Peyer's patch (tissue), 4 donors: Measurements from ENCODE around the gene A2M.

ENCODE experiments used
- POLR2A ChIP-seq, 2 donors: fragments of 450-650 bp; IDR thresholded peaks; one replicate each; pipeline ENCODE4 v1.5.1; 2017; ENCODE audit warnings: antibody characterized with exemption in 2 of 2, mild to moderate bottlenecking in 2 of 2, moderate library complexity in 2 of 2
- TF ChIP-seq, protein P1 (sequence below), 6 experiments: fragments of 450-650 bp in 4 of 6; fragments of 200-600 bp in 2 of 6; sonication (generic) in 1 of 6; IDR thresholded peaks; one replicate each; pipeline ENCODE4 v1.5.1; 2017 to 2019; ENCODE audit warnings: antibody characterized with exemption in 6 of 6, mild to moderate bottlenecking in 3 of 6, moderate library complexity in 1 of 6

DNA sequence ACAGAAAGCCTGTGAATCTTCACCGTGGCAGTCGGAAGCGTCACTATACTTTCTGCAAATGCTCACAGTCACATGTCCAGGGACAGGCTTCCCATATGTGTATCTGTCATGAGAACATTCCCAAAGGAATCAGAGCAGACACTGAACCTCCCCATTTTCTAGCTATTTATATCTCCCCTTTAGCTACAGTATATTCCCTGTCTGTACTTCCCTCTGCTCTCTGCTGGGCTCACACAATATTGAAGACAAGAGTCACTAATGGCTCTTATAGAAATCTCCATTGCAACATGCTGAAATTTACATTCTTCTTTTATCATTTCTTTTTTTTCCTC lies 8.2 kb downstream of the A2M start:
- TF ChIP-seq, protein P1, sequence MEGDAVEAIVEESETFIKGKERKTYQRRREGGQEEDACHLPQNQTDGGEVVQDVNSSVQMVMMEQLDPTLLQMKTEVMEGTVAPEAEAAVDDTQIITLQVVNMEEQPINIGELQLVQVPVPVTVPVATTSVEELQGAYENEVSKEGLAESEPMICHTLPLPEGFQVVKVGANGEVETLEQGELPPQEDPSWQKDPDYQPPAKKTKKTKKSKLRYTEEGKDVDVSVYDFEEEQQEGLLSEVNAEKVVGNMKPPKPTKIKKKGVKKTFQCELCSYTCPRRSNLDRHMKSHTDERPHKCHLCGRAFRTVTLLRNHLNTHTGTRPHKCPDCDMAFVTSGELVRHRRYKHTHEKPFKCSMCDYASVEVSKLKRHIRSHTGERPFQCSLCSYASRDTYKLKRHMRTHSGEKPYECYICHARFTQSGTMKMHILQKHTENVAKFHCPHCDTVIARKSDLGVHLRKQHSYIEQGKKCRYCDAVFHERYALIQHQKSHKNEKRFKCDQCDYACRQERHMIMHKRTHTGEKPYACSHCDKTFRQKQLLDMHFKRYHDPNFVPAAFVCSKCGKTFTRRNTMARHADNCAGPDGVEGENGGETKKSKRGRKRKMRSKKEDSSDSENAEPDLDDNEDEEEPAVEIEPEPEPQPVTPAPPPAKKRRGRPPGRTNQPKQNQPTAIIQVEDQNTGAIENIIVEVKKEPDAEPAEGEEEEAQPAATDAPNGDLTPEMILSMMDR (IDR thresholded peaks at IDR 0.05): no peak
- no peak for TF ChIP-seq POLR2A (IDR thresholded peaks at IDR 0.05)
